Measurements from ENCODE around the gene RAD51AP1. TPM values are rescaled to one million over a fixed set of nuclear protein-coding genes. Genes with fewer than 3 reads are reported as not detected.
"Not testable (repeated sequence)": the region's sequence is repeated elsewhere in the genome, so short reads cannot be mapped to it uniquely, and the experiment has no call there.

The RAD51AP1 gene
- total RNA-seq, 1 donor = 35.2 TPM

DNA sequence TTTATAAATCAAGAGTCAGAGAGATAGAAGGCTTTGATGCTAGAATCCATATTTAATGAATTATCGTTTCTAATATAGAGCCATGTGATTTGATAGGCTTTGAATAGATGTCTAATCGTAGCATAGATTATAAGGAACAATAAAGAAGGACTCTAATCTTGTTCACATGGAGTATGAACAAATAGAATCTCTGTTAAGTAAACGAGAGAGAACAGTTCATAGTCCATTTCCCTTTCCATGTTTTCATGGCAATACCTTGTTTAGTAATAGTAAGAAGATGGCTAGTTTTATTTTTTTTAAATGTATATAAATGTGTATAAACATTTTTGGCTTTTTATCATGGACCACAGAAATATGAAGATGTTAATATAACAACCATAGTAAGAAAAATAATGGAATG is 32.3 kb upstream of the RAD51AP1 start:
- no peak overlapping the region for H3K4me3 ChIP-seq (ENCODE audit: low read depth, low read length)
- no peak for DNase-seq (ENCODE audit: low read depth)
- TF ChIP-seq, protein P1, sequence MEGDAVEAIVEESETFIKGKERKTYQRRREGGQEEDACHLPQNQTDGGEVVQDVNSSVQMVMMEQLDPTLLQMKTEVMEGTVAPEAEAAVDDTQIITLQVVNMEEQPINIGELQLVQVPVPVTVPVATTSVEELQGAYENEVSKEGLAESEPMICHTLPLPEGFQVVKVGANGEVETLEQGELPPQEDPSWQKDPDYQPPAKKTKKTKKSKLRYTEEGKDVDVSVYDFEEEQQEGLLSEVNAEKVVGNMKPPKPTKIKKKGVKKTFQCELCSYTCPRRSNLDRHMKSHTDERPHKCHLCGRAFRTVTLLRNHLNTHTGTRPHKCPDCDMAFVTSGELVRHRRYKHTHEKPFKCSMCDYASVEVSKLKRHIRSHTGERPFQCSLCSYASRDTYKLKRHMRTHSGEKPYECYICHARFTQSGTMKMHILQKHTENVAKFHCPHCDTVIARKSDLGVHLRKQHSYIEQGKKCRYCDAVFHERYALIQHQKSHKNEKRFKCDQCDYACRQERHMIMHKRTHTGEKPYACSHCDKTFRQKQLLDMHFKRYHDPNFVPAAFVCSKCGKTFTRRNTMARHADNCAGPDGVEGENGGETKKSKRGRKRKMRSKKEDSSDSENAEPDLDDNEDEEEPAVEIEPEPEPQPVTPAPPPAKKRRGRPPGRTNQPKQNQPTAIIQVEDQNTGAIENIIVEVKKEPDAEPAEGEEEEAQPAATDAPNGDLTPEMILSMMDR (IDR thresholded peaks at IDR 0.05; ENCODE audit: insufficient read depth, low read length) = no peak

DNA sequence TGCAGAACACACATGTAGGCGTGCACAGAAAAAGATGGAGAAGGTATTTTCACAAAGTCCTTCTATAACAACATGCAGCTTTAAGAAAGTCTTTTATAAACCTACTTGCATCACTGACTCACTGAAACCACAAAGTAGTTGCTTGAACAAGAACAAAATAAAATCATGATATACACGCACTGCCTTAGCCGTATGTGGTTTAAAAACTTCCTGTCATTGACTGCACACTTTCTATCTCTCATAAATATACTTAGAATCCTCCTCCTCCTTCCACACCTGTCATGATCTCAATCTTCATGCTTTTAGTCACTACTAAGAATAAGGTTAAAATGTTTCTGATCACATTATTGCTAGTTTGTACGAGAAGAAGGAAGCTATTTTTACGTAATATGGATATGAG is 31.8 kb upstream of the RAD51AP1 start:
- H3K4me3 ChIP-seq (ENCODE audit: low read depth, low read length) = no peak overlapping the region
- DNase-seq (ENCODE audit: low read depth) = peak; percentile 17
- TF ChIP-seq, protein P1 (IDR thresholded peaks at IDR 0.05; ENCODE audit: insufficient read depth, low read length) = no peak

DNA sequence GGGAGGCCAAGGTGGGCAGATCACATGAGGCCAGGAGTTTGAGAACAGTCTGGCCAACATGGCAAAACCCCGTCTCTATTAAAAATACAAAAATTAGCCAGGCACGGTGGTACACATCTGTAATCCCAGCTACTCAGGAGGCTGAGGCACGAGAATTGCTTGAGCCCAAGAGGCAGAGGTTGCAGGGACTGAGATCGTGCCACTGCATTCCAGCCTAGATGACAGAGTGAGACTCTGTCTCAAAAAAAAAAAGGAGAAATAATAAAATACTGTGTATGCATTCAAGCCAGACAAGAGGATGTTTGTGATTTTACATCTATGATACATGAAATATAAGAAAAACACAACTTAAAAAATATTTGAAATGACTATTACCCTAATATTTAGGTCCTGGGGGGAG is 30.2 kb upstream of the RAD51AP1 start:
- not testable (repeated sequence) for DNase-seq (ENCODE audit: low read depth); H3K4me3 ChIP-seq (ENCODE audit: low read depth, low read length)

DNA sequence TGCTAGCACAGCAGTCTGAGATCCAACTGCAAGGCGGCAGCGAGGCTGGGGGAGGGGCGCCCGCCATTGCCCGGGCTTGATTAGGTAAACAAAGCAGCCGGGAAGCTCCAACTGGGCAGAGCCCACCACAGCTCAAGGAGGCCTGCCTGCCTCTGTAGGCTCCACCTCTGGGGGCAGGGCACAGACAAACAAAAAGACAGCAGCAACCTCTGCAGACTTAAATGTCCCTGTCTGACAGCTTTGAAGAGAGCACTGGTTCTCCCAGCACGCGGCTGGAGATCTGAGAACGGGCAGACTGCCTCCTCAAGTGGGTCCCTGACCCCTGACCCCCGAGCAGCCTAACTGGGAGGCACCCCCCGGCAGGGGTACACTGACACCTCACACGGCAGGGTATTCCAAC is 29.4 kb upstream of the RAD51AP1 start:
- not testable (repeated sequence) for H3K4me3 ChIP-seq (ENCODE audit: low read depth, low read length); DNase-seq (ENCODE audit: low read depth)

DNA sequence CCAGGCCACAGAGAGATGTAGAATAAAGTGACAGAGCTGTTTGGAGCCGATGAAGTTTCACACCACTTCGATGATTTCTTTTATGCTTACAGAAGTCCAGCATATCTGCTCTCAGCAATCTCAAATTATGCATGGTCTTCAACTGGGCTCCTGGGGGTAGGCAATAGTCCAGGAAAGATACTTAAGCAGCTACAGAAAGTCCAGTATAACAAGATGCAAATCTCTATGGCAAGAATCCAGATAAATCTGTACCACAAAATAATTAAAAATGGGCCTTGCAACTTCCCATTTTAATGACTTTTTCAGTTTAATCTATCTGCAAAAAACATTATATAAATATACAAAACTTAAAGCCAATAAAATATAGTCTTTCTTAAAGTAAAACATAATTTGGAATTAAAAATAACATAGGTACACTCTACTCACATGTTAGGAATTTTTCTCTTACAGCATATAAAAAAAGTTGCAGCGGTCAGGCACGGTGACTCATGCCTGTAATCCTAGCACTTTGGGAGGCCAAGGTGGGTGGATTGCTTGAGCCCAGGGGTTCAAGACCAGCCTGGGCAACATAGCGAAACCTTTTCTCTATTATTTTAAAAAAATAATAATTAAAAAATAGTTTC is 20.5 kb upstream of the RAD51AP1 start:
- peak; percentile 66 for DNase-seq (ENCODE audit: low read depth)
- TF ChIP-seq, protein P1 (IDR thresholded peaks at IDR 0.05; ENCODE audit: insufficient read depth, low read length) = no peak
- no peak overlapping the region for H3K4me3 ChIP-seq (ENCODE audit: low read depth, low read length)

DNA sequence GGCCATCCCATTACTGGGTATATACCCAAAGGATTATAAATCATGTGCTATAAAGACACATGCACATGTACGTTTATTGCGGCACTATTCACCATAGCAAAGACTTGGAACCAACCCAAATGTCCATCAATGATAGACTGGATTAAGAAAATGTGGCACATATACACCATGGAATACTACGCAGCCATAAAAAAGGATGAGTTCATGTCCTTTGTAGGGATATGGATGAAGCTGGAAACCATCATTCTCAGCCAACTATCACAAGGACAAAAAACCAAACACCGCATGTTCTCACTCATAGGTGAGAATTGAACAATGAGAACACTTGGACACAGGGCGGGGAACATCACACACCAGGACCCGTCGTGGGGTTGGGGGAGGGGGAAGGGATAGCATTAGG is 15.2 kb upstream of the RAD51AP1 start:
- DNase-seq (ENCODE audit: low read depth); H3K4me3 ChIP-seq (ENCODE audit: low read depth, low read length): not testable (repeated sequence)

DNA sequence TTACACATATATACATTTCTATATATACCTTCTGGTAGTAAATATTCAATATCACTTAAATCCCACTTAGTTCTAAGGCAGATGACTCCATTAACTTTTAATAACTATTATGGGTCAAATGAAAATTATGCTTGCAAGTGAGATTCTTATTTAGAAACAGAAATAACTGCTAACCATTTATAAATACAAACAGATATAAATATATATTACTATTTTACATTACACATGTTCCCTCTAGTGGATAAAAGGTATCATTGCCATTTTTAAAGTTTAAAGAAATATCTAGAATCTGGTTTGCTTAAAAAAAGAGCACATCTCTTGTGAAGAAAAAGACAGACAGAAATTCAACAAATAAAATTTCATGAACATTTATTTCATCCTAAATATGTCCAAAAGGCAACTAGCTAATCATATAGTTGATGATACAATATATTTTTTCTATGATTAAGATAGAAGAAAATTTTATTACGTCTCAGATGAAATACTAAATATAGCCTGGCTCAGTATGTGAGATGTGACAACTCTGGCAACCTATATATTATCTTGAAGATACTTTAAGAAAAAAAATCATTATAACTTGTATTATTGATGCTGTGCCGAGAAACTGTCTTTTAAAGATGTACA is 11.7 kb upstream of the RAD51AP1 start:
- TF ChIP-seq, protein P1 (IDR thresholded peaks at IDR 0.05; ENCODE audit: insufficient read depth, low read length) = peak; percentile 51
- H3K4me3 ChIP-seq (ENCODE audit: low read depth, low read length) = no peak overlapping the region
- DNase-seq (ENCODE audit: low read depth) = peak; percentile 34

DNA sequence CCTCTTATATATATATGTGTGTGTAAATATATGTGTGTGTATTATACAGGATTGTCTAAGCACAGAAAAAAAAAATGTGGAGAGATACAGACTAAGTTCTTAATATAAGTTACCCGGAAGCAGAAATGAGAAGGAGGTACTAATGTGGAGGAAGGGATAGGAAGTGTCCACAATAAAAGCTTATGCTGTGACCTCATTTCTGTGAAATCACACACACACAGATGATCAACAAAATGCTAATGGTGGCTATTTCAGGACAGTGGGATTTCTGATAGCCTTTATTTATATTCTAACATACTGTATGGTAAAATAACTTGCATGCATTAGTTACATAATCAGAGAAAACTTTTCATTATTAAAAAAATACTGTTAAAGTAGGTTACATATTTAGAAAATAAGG is 8.5 kb upstream of the RAD51AP1 start:
- TF ChIP-seq, protein P1 (IDR thresholded peaks at IDR 0.05; ENCODE audit: insufficient read depth, low read length) = no peak
- no peak overlapping the region for H3K4me3 ChIP-seq (ENCODE audit: low read depth, low read length)
- DNase-seq (ENCODE audit: low read depth) = no peak

All from fibroblast of the aortic adventitia (primary cell).